KMS-11 (cell line): Measurements from ENCODE around the gene MTFR1L.

ENCODE experiments used
- H2AFZ ChIP-seq: fragments of 200-600 bp; sonication (generic); 2 replicates; pipeline ENCODE4 v1.6.1; 2016; ENCODE audit warnings: antibody characterized with exemption, mixed run types, low read depth
- H3K27ac ChIP-seq: fragments of 200-600 bp; sonication (generic); 2 replicates; pipeline ENCODE4 v1.6.1; 2016; ENCODE audit warnings: mild to moderate bottlenecking, mixed run types
- H3K27me3 ChIP-seq: fragments of 200-600 bp; sonication (generic); 2 replicates; pipeline ENCODE4 v1.6.1; 2017; ENCODE audit warnings: mild to moderate bottlenecking, low read depth, mixed run types, moderate library complexity; ENCODE audit not compliant: insufficient read depth
- H3K36me3 ChIP-seq: fragments of 200-600 bp; sonication (generic); 2 replicates; pipeline ENCODE4 v1.6.1; 2017; ENCODE audit warnings: mild to moderate bottlenecking, mixed run types; ENCODE audit not compliant: insufficient read depth
- H3K4me1 ChIP-seq: fragments of 200-600 bp; sonication (generic); 2 replicates; pipeline ENCODE4 v1.6.1; 2016; ENCODE audit warnings: mild to moderate bottlenecking, low read depth, mixed run types; ENCODE audit not compliant: poor library complexity, severe bottlenecking
- H3K4me2 ChIP-seq: fragments of 200-600 bp; sonication (generic); 2 replicates; pipeline ENCODE4 v1.7.0; 2016; ENCODE audit warnings: mild to moderate bottlenecking, mixed run types
- H3K4me3 ChIP-seq: fragments of 200-600 bp; sonication (generic); IDR thresholded peaks from 2 replicates; pipeline ENCODE4 v1.6.1; 2017; ENCODE audit warnings: low read depth, low read length, mixed read lengths; ENCODE audit not compliant: insufficient read depth
- H3K79me2 ChIP-seq: fragments of 200-600 bp; sonication (generic); 2 replicates; pipeline ENCODE4 v1.6.1; 2016; ENCODE audit warnings: low read depth, mixed run types; ENCODE audit not compliant: insufficient read depth
- H3K9ac ChIP-seq: fragments of 200-600 bp; sonication (generic); 2 replicates; pipeline ENCODE4 v1.6.1; 2016; ENCODE audit warnings: mild to moderate bottlenecking, mixed run types
- H4K20me1 ChIP-seq: fragments of 200-600 bp; sonication (generic); 2 replicates; pipeline ENCODE4 v1.6.1; 2016; ENCODE audit warnings: mild to moderate bottlenecking, mixed run types; ENCODE audit not compliant: insufficient read depth
- CTCF ChIP-seq: fragments of 200-600 bp; sonication (generic); conservative IDR thresholded peaks from 2 replicates; pipeline ENCODE4 v1.6.1; 2017; ENCODE audit warnings: low read depth, mild to moderate bottlenecking, antibody characterized with exemption, low read length, moderate library complexity, mixed read lengths

The MTFR1L gene

GRCh38 chr1:25826571-25826970, 6.8 kb downstream of the MTFR1L start:
- H3K36me3 ChIP-seq, result no peaks in the 10 kb centered on the region
- H3K27ac ChIP-seq, result no peak overlapping the region
- no peak for TF ChIP-seq CTCF

GRCh38 chr1:25828491-25828890, 8.7 kb downstream of the MTFR1L start:
- no peaks in the 10 kb centered on the region for H3K27me3 ChIP-seq
- H3K9ac ChIP-seq, result no peak overlapping the region
- no peak overlapping the region for H3K4me3 ChIP-seq
- H3K27ac ChIP-seq, result no peak overlapping the region
- H3K79me2 ChIP-seq, result no peaks in the 10 kb centered on the region
- TF ChIP-seq CTCF, result no peak
- no peaks in the 10 kb centered on the region for H4K20me1 ChIP-seq
- H3K4me2 ChIP-seq, result no peak overlapping the region
- H2AFZ ChIP-seq, result no peak overlapping the region
- H3K36me3 ChIP-seq, result no peaks in the 10 kb centered on the region
- H3K4me1 ChIP-seq, result peaks cover 8% of the 10 kb centered on the region

More at GRCh38 chr1:25826571-25826970, 6.8 kb downstream of the MTFR1L start:
- H3K4me2 ChIP-seq, result no peak overlapping the region
- peaks cover 15% of the 10 kb centered on the region for H3K4me1 ChIP-seq
- no peaks in the 10 kb centered on the region for H3K27me3 ChIP-seq
- no peak overlapping the region for H2AFZ ChIP-seq
- no peak overlapping the region for H3K4me3 ChIP-seq
- no peak overlapping the region for H3K9ac ChIP-seq
- H3K79me2 ChIP-seq, result no peaks in the 10 kb centered on the region
- H4K20me1 ChIP-seq, result no peaks in the 10 kb centered on the region

- Histone ChIP-seq H3K4me2 (no peak overlapping the region), H3K79me2 (no peaks in the 10 kb centered on the region), H3K9ac (no peak overlapping the region), H3K4me1 (peaks cover 8% of the 10 kb centered on the region), H3K27ac (no peak overlapping the region), H4K20me1 (no peaks in the 10 kb centered on the region), H3K4me3 (no peak overlapping the region), H3K27me3 (no peaks in the 10 kb centered on the region), H2AFZ (no peak overlapping the region), H3K36me3 (no peaks in the 10 kb centered on the region)
- no peak for TF ChIP-seq CTCF
Observed at GRCh38 chr1:25829046-25829445, 9.3 kb downstream of the MTFR1L start.

- no peaks in the 10 kb centered on the region for H4K20me1 ChIP-seq
- no peak overlapping the region for H3K9ac ChIP-seq
- H3K79me2 ChIP-seq, result no peaks in the 10 kb centered on the region
- peaks cover 3% of the 10 kb centered on the region; the same call in 1 of the 2 replicates for H3K36me3 ChIP-seq
- H3K4me1 ChIP-seq, result no peaks in the 10 kb centered on the region
- no peak overlapping the region for H3K27ac ChIP-seq
- no peaks in the 10 kb centered on the region for H3K27me3 ChIP-seq
- no peak overlapping the region for H3K4me2 ChIP-seq
- no peak overlapping the region for H3K4me3 ChIP-seq
- no peak for TF ChIP-seq CTCF
- no peak overlapping the region for H2AFZ ChIP-seq
Observed at GRCh38 chr1:25831569-25832196, 11.9 kb downstream of the MTFR1L start.
